SU-DHL-6 (cell line): ENCODE measurements around the gene LRRC55.
"Not testable (repeated sequence)": the region's sequence is repeated elsewhere in the genome, so short reads cannot be mapped to it uniquely, and the experiment has no call there.

ENCODE experiments used
- H2AFZ ChIP-seq: fragments of 200-600 bp; sonication (generic); 2 replicates; pipeline ENCODE4 v1.6.1; 2014; ENCODE audit warnings: low read depth, mild to moderate bottlenecking, moderate library complexity, mixed read lengths, antibody characterized with exemption, low read length; ENCODE audit not compliant: severe bottlenecking
- H3F3A ChIP-seq: fragments of 200-600 bp; shearing (Covaris generic); 2 replicates; pipeline ENCODE4 v1.6.0; 2016; ENCODE audit warnings: antibody characterized with exemption, mild to moderate bottlenecking; ENCODE audit not compliant: insufficient read depth
- H3K27ac ChIP-seq: fragments of 200-600 bp; sonication (generic); 2 replicates; pipeline ENCODE4 v1.5.1; 2016; ENCODE audit warnings: low read depth, mild to moderate bottlenecking, low read length, moderate library complexity, mixed read lengths
- H3K27me3 ChIP-seq: fragments of 200-600 bp; sonication (generic), shearing (Covaris generic); 2 replicates; pipeline ENCODE4 v1.6.0; 2014; ENCODE audit warnings: mild to moderate bottlenecking, low read length
- H3K36me3 ChIP-seq: fragments of 200-600 bp; sonication (generic); 2 replicates; pipeline ENCODE4 v1.6.1; 2014; ENCODE audit warnings: mild to moderate bottlenecking, low read length, mixed read lengths
- H3K4me2 ChIP-seq: fragments of 300-600, 200-600 bp; shearing (Covaris generic), sonication (generic); 2 replicates; pipeline ENCODE4 v1.6.0; 2014; ENCODE audit warnings: low read length, low read depth, mild to moderate bottlenecking; ENCODE audit not compliant: poor library complexity, severe bottlenecking
- H3K4me3 ChIP-seq: fragments of 200-600 bp; sonication (generic); 2 replicates; pipeline ENCODE4 v1.5.1; 2014; ENCODE audit warnings: antibody characterized with exemption, low read length, mild to moderate bottlenecking, mixed read lengths; ENCODE audit not compliant: insufficient read depth, poor library complexity, severe bottlenecking
- H3K79me2 ChIP-seq: fragments of 200-600 bp; sonication (generic); 2 replicates; pipeline ENCODE4 v1.6.1; 2014; ENCODE audit warnings: mild to moderate bottlenecking, low read length, moderate library complexity; ENCODE audit not compliant: insufficient read depth
- H3K9ac ChIP-seq: fragments of 200-600 bp; sonication (generic); 2 replicates; pipeline ENCODE4 v1.7.0; 2014; ENCODE audit warnings: mild to moderate bottlenecking, low read length
- H3K9me2 ChIP-seq: fragments of 200-600 bp; sonication (generic); replicated peaks from 2 replicates; pipeline ENCODE4 v1.6.1; 2014; ENCODE audit warnings: low read length; ENCODE audit not compliant: insufficient read depth
- H3K9me3 ChIP-seq: fragments of 200-600 bp; sonication (generic); 2 replicates; pipeline ENCODE4 v1.6.1; 2014; ENCODE audit warnings: low read length, mixed read lengths; ENCODE audit not compliant: insufficient read depth
- H4K20me1 ChIP-seq: fragments of 200-600 bp; sonication (generic); 2 replicates; pipeline ENCODE4 v1.6.1; 2014; ENCODE audit warnings: low read depth, mild to moderate bottlenecking, antibody characterized with exemption, low read length, moderate library complexity, mixed read lengths
- CTCF ChIP-seq: fragments of 200-600 bp; sonication (generic); IDR thresholded peaks from one replicate; pipeline ENCODE4 v1.5.1; 2017; ENCODE audit warnings: antibody characterized with exemption, mild to moderate bottlenecking, low read length, moderate library complexity; ENCODE audit not compliant: insufficient read depth, poor library complexity, severe bottlenecking
- EZH2phosphoT487 ChIP-seq: fragments of 200-600 bp; sonication (generic), shearing (Covaris generic); conservative IDR thresholded peaks from 2 replicates; pipeline ENCODE4 v1.6.1; 2018; ENCODE audit warnings: mild to moderate bottlenecking, antibody characterized with exemption, low read length, moderate library complexity, mixed read lengths

LRRC55 gene

GRCh38 chr11:57164317-57164716 is 17.4 kb upstream of the LRRC55 start:
- Histone ChIP-seq H3K79me2 (no peaks in the 10 kb centered on the region), H3K4me2 (no peak overlapping the region), H3K9ac (no peak overlapping the region), H3K27ac (no peak overlapping the region), H3K27me3 (no peaks in the 10 kb centered on the region), H3K36me3 (no peaks in the 10 kb centered on the region), H3K4me3 (no peak overlapping the region), H2AFZ (no peak overlapping the region), H3K9me3 (no peaks in the 10 kb centered on the region), H3K9me2 (no peaks in the 10 kb centered on the region), H4K20me1 (no peaks in the 10 kb centered on the region), H3F3A (no peaks in the 10 kb centered on the region)
- TF ChIP-seq EZH2phosphoT487 (no peak), CTCF (no peak)

GRCh38 chr11:57167125-57167846 is 14.5 kb upstream of the LRRC55 start:
- Histone ChIP-seq H3K9me2 (no peaks in the 10 kb centered on the region), H3K4me3 (no peak overlapping the region), H3K27ac (no peak overlapping the region), H3K79me2 (no peaks in the 10 kb centered on the region), H3F3A (no peaks in the 10 kb centered on the region), H3K36me3 (no peaks in the 10 kb centered on the region), H3K4me2 (no peak overlapping the region), H4K20me1 (no peaks in the 10 kb centered on the region), H3K9ac (no peak overlapping the region), H2AFZ (no peak overlapping the region), H3K9me3 (no peaks in the 10 kb centered on the region), H3K27me3 (no peaks in the 10 kb centered on the region)
- no peak for TF ChIP-seq CTCF
- no peak for TF ChIP-seq EZH2phosphoT487

DNA sequence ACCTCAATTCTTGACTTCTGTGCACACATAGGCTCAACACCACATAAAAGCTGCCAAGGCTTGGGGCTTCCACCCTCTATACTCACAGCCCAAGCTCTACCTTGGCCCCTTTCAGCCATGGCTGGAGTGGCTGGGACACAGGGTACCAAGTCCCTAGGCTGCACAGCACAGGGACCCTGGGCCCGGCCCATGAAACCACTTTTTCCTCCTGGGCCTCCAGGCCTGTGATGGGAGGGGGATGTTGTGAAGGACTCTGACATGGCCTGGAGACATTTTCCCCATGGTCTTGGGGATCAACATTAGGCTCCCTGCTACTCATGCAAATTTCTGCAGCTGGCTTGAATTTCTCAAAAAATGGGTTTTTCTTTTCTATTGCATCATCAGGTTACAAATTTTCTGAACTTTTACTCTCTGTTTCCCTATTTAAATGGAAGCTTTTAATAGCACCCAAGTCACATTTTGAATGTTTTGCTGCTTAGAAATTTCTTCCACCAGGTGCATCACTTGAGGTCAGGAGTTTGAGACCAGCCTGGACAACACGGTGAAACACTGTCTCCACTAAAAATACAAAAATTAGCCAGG is 11.9 kb upstream of the LRRC55 start:
- not testable (repeated sequence) for H3K79me2 ChIP-seq, H3K36me3 ChIP-seq, H3K9me2 ChIP-seq, H3K27ac ChIP-seq, H2AFZ ChIP-seq, H3K27me3 ChIP-seq, H3K9me3 ChIP-seq, H4K20me1 ChIP-seq, H3F3A ChIP-seq, H3K9ac ChIP-seq, H3K4me2 ChIP-seq, H3K4me3 ChIP-seq

- Histone ChIP-seq H3K9me3 (no peaks in the 10 kb centered on the region), H3F3A (no peaks in the 10 kb centered on the region), H3K4me2 (no peak overlapping the region), H3K27me3 (no peaks in the 10 kb centered on the region), H4K20me1 (no peaks in the 10 kb centered on the region), H3K9ac (no peak overlapping the region), H3K4me3 (no peak overlapping the region), H3K27ac (no peak overlapping the region), H3K9me2 (no peaks in the 10 kb centered on the region), H2AFZ (no peak overlapping the region), H3K79me2 (no peaks in the 10 kb centered on the region), H3K36me3 (no peaks in the 10 kb centered on the region)
- TF ChIP-seq CTCF = no peak
- TF ChIP-seq EZH2phosphoT487 = no peak
Measured at GRCh38 chr11:57172031-57172430, 9.7 kb upstream of the LRRC55 start.
